H1 (cell line): Measurements from ENCODE around the gene MYLK4. TPM values are rescaled to one million over a fixed set of nuclear protein-coding genes. Genes with fewer than 3 reads are reported as not detected.

Experiments used
- CTCF ChIA-PET: fragments of 300-600 bp; sonication (Branson Sonifier 250); formaldehyde crosslinking; loops from one replicate; lab custom pipeline; 2021; ENCODE audit not compliant: partially characterized antibody; lab: Charles Lee
- POLR2A ChIA-PET: fragments of 300-600 bp; sonication (Branson Sonifier 250); formaldehyde crosslinking; loops from one replicate; lab custom pipeline; 2021; ENCODE audit warnings: inconsistent platforms; ENCODE audit not compliant: partially characterized antibody; lab: Charles Lee
- DNase-seq, 2 experiments: peaks; one replicate each; pipeline versions ENCODE4 v3.0.0 to v3.0.0-alpha.2; 2010 to 2022; ENCODE audit warnings: low spot score in 2 of 2, low read depth in 1 of 2, mixed read lengths in 1 of 2
- FAIRE-seq: peaks from 2 replicates; lab custom pipeline; 2011; peaks lifted over from hg19 to GRCh38; lab: Jason Lieb, UNC
- H2AFZ ChIP-seq: 2 replicates; pipeline ENCODE4 v1.8.1; 2012; ENCODE audit warnings: low read length, inconsistent platforms
- H2AK5ac ChIP-seq: 2 replicates; pipeline ENCODE4 v1.6.1; 2013; ENCODE audit warnings: low read depth, low read length
- H2BK120ac ChIP-seq: replicated peaks from 2 replicates; pipeline ENCODE3; 2013; ENCODE audit warnings: low read depth, low read length, inconsistent platforms
- H2BK12ac ChIP-seq: 2 replicates; pipeline ENCODE4 v1.6.1; 2013; ENCODE audit warnings: low read depth, low read length
- H2BK15ac ChIP-seq: 2 replicates; pipeline ENCODE4 v1.6.1; 2013; ENCODE audit warnings: low read length
- H2BK20ac ChIP-seq: 2 replicates; pipeline ENCODE4 v1.6.1; 2013; ENCODE audit warnings: low read length
- H2BK5ac ChIP-seq: 2 replicates; pipeline ENCODE4 v1.6.1; 2013; ENCODE audit warnings: low read depth, low read length
- H3K14ac ChIP-seq: 2 replicates; pipeline ENCODE4 v1.6.1; 2013; ENCODE audit warnings: inconsistent platforms; ENCODE audit not compliant: insufficient read length
- H3K18ac ChIP-seq: 2 replicates; pipeline ENCODE4 v1.6.1; 2013; ENCODE audit warnings: low read length; ENCODE audit errors: extremely low read depth
- H3K23ac ChIP-seq: 2 replicates; pipeline ENCODE4 v1.6.1; 2013; ENCODE audit warnings: inconsistent platforms; ENCODE audit not compliant: insufficient read length
- H3K23me2 ChIP-seq: 2 replicates; pipeline ENCODE4 v1.6.1; 2013; ENCODE audit warnings: low read depth, low read length
- H3K27ac ChIP-seq: 2 replicates; pipeline ENCODE4 v1.6.1; 2011; ENCODE audit warnings: low read depth, low read length, inconsistent platforms
- H3K27me3 ChIP-seq, 4 experiments: replicated peaks in 1 of 4; 1 replicate in 1 of 4; 2 replicates in 3 of 4; pipeline versions ENCODE4 v1.6.1 to v1.8.1; 2011 to 2013; ENCODE audit warnings: low read length in 3 of 4, mild to moderate bottlenecking in 3 of 4, inconsistent platforms in 2 of 4, mixed read lengths in 2 of 4, moderate library complexity in 1 of 4; ENCODE audit not compliant: control insufficient read depth in 3 of 4, insufficient read depth in 3 of 4; ENCODE audit errors: extremely low read depth in 1 of 4
- H3K36me3 ChIP-seq, 4 experiments: 2 replicates each; pipeline versions ENCODE4 v1.6.1 to v1.8.1; 2011 to 2013; ENCODE audit warnings: mild to moderate bottlenecking in 4 of 4, low read length in 3 of 4, moderate library complexity in 2 of 4, control low read depth in 1 of 4, inconsistent platforms in 1 of 4; ENCODE audit not compliant: insufficient read depth in 4 of 4, control insufficient read depth in 2 of 4
- H3K4ac ChIP-seq: replicated peaks from 2 replicates; pipeline ENCODE3; 2013; ENCODE audit warnings: low read length, low read depth, mixed read lengths, inconsistent platforms; ENCODE audit not compliant: insufficient read length
- H3K4me1 ChIP-seq, 4 experiments: replicated peaks in 1 of 4; 1 replicate in 1 of 4; 2 replicates in 3 of 4; pipeline versions ENCODE4 v1.6.1 to v1.8.1; 2011 to 2013; ENCODE audit warnings: low read length in 3 of 4, inconsistent platforms in 2 of 4, mixed read lengths in 1 of 4; ENCODE audit not compliant: insufficient read depth in 4 of 4, control insufficient read depth in 3 of 4
- H3K4me2 ChIP-seq, 2 experiments: 2 replicates each; pipeline versions ENCODE4 v1.6.1 to v1.8.1; 2011 to 2013; ENCODE audit warnings: low read depth in 2 of 2, low read length in 2 of 2, control low read depth in 1 of 2, inconsistent platforms in 1 of 2, mild to moderate bottlenecking in 1 of 2; ENCODE audit not compliant: insufficient read depth in 1 of 2
- H3K4me3 ChIP-seq, 4 experiments: fragments of 200-600, 300-600 bp in 1 of 4; sonication (generic), shearing (Covaris generic), sonication (Bioruptor Twin) in 1 of 4; 2 replicates each; pipeline versions ENCODE4 v1.5.1 to v1.8.1; 2011 to 2016; ENCODE audit warnings: low read length in 4 of 4, low read depth in 3 of 4, control low read depth in 2 of 4, inconsistent platforms in 2 of 4, mild to moderate bottlenecking in 2 of 4, mixed read lengths in 1 of 4, moderate library complexity in 1 of 4; ENCODE audit not compliant: insufficient read depth in 2 of 4; ENCODE audit errors: extremely low read depth in 1 of 4
- H3K56ac ChIP-seq: replicated peaks from 2 replicates; pipeline ENCODE3; 2013; ENCODE audit warnings: low read depth, mild to moderate bottlenecking, mixed read lengths, low read length, inconsistent platforms; ENCODE audit not compliant: insufficient read length
- H3K79me1 ChIP-seq: 2 replicates; pipeline ENCODE4 v1.6.1; 2013; ENCODE audit warnings: low read depth, low read length, control low read depth
- H3K79me2 ChIP-seq, 2 experiments: 2 replicates each; pipeline versions ENCODE4 v1.6.1 to v1.8.1; 2012 to 2013; ENCODE audit warnings: low read length in 2 of 2, mild to moderate bottlenecking in 2 of 2, inconsistent platforms in 1 of 2; ENCODE audit not compliant: insufficient read depth in 2 of 2, control insufficient read depth in 1 of 2
- H3K9ac ChIP-seq, 4 experiments: replicated peaks in 1 of 4; 1 replicate in 1 of 4; 2 replicates in 3 of 4; pipeline versions ENCODE4 v1.6.1 to v1.8.1; 2011 to 2013; ENCODE audit warnings: low read depth in 3 of 4, low read length in 3 of 4, control low read depth in 2 of 4, mild to moderate bottlenecking in 2 of 4, moderate library complexity in 2 of 4, inconsistent platforms in 1 of 4; ENCODE audit errors: extremely low read depth in 1 of 4
- H3K9me3 ChIP-seq, 2 experiments: 2 replicates each; pipeline versions ENCODE4 v1.6.1 to v1.8.1; 2012 to 2013; ENCODE audit warnings: mild to moderate bottlenecking in 2 of 2, moderate library complexity in 2 of 2, control low read depth in 1 of 2, inconsistent platforms in 1 of 2, low read depth in 1 of 2, low read length in 1 of 2, mixed read lengths in 1 of 2; ENCODE audit not compliant: insufficient read depth in 2 of 2
- H4K20me1 ChIP-seq, 2 experiments: replicated peaks in 1 of 2; 2 replicates each; pipeline versions ENCODE3 to v1.8.1; 2011 to 2013; ENCODE audit warnings: inconsistent platforms in 2 of 2, low read length in 2 of 2, mild to moderate bottlenecking in 1 of 2; ENCODE audit not compliant: insufficient read depth in 2 of 2, control insufficient read depth in 1 of 2
- H4K5ac ChIP-seq: 2 replicates; pipeline ENCODE4 v1.6.1; 2013; ENCODE audit warnings: low read length, low read depth, mixed read lengths, inconsistent platforms; ENCODE audit not compliant: insufficient read length
- H4K8ac ChIP-seq: 2 replicates; pipeline ENCODE4 v1.8.0; 2013; ENCODE audit warnings: mild to moderate bottlenecking, moderate library complexity, low read length, inconsistent platforms; ENCODE audit not compliant: insufficient read depth; ENCODE audit errors: extremely low read depth
- H4K91ac ChIP-seq: replicated peaks from 2 replicates; pipeline ENCODE3; 2013; ENCODE audit warnings: low read length, mixed read lengths, inconsistent platforms; ENCODE audit not compliant: insufficient read length
- GABPA ChIP-seq: IDR thresholded peaks from 2 replicates; pipeline ENCODE4 v1.6.1; 2011; ENCODE audit warnings: mild to moderate bottlenecking, low read length, moderate library complexity, borderline replicate concordance; ENCODE audit not compliant: insufficient read depth
- SP1 ChIP-seq: IDR thresholded peaks from 2 replicates; pipeline ENCODE4 v1.6.1; 2011; ENCODE audit warnings: low read depth, low read length
- WGBS, 2 experiments: shearing (Covaris generic) in 1 of 2; methylation state at CpG; one replicate each; pipeline versions ENCODE4 v1.1.6 to v1.1.7; 2013 to 2015; ENCODE audit warnings: low lambda C conversion rate in 2 of 2, mixed read lengths in 2 of 2, inconsistent platforms in 1 of 2, low coverage in 1 of 2, missing lambda C conversion rate in 1 of 2; ENCODE audit not compliant: insufficient replicate concordance in 2 of 2, insufficient coverage in 1 of 2, insufficient read length in 1 of 2; ENCODE audit errors: extremely low coverage in 1 of 2, missing lambda C conversion rate in 1 of 2; 5-methylcytosine and 5-hydroxymethylcytosine counted together
- polyA plus RNA-seq, 7 experiments: library from polyadenylated mRNA; depleted of rRNA in 3 of 7; stranded (reverse) in 5 of 7; unstranded in 2 of 7; fragments of >200 nt in 5 of 7; fragments of 200-250 nt in 2 of 7; gene quantifications; 1 replicate in 5 of 7; 2 replicates in 1 of 7; 4 replicates in 1 of 7; pipeline versions ENCODE4 v1.2.1 to v1.2.3, GENCODE V29; 2011 to 2013; ENCODE audit warnings: missing spikeins in 2 of 7, mixed read lengths in 2 of 7
- total RNA-seq: library from RNA; stranded (reverse); fragmentation: NEBNext Ultra II Directional; extraction: Animal tissue kit (Norgen Biotek cat#: 25700); gene quantifications from 2 replicates; pipeline ENCODE4 v1.2.1, GENCODE V29; 2021

The MYLK4 gene
- total and polyA plus RNA-seq, 2 of the 8 experiments (the other 6 are each of a cell fraction or from before 2014, with no cell fraction given) = 0.11 to 0.17 TPM

DNA sequence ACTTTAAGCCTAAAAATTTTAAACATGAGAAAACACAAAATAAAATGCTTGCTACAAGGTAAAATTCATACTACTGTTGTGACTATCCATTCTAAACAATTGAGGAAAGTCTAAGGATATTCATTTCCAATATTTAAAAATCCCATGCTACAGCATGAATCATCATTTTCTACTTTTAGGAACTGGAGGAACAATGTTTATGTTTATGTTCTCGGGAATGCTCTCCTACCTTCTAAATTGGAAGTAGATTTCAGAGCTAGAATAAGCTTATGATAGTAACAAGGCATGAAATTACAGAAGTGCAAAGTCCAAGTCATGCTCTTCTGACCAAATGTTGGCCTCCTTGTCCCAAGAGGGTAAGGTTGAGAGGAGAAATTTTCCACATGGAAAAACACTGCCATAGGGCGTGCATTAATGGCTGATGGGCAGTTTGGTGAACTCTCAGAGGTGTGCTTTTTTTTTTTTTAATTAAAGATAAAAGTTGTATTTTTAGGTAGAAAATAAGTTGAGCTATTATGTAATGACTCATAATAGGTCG lies 6.0 kb upstream of the MYLK4 start:
- Histone ChIP-seq H2BK120ac (no peak overlapping the region), H3K4me1 (no peaks in the 10 kb centered on the region), H4K8ac (no peak overlapping the region), H2BK20ac (no peak overlapping the region)
- no peak for DNase-seq
- TF ChIP-seq GABPA = no peak
- TF ChIP-seq SP1 = no peak
- TF ChIP-seq, all 59 proteins: peak for 0
- Histone ChIP-seq H3K79me2 (no peaks in the 10 kb centered on the region), H3K4ac (no peak overlapping the region), H2BK5ac (no peak overlapping the region), H4K5ac (no peak overlapping the region), H3K9me3 (no peaks in the 10 kb centered on the region), H3K18ac (no peak overlapping the region), H2AFZ (no peak overlapping the region), H3K23ac (no peak overlapping the region), H2AK5ac (no peak overlapping the region), H2BK15ac (no peak overlapping the region), H3K27ac (no peak overlapping the region), H3K36me3 (no peaks in the 10 kb centered on the region), H3K79me1 (no peaks in the 10 kb centered on the region), H4K20me1 (no peaks in the 10 kb centered on the region), H3K14ac (no peak overlapping the region), H3K9ac (no peak overlapping the region), H3K23me2 (no peaks in the 10 kb centered on the region; the same call in 1 of the 2 replicates), H3K4me2 (no peak overlapping the region), H3K27me3 (no peaks in the 10 kb centered on the region), H3K4me3 (no peak overlapping the region), H2BK12ac (no peak overlapping the region), H4K91ac (no peak overlapping the region), H3K56ac (no peak overlapping the region)
- CTCF ChIA-PET = interaction anchor here (0.6 to 9.0 kb wide), 6 partner anchors 9 to 353 kb away, joined by 3 to 163 read pairs (median 6); partner anchors contain the start of gene MYLK4
- POLR2A ChIA-PET = no interaction called here
- no peak for FAIRE-seq
- WGBS, 2 experiments = 95% methylated on average over 3 of the region's 3 CpGs; no CpG with 5 or more reads in 1 of the 2 experiments
